Measurements from ENCODE around the gene MRPL50.
A peak's percentile ranks its signal among the peaks of the same experiment; 100 is the strongest.

MRPL50 gene

GRCh38 chr9:101398068-101398929 is at the start of gene MRPL50, which contains the start of gene ZNF189:
MRPL50 (minus strand) TSS chr9:101398618; CDS start chr9:101398592, 26 bp downstream.
ZNF189 (plus strand) TSS chr9:101398851; CDS start chr9:101399157, 306 bp downstream.
- peak; percentile 94 for DNase-seq

DNA sequence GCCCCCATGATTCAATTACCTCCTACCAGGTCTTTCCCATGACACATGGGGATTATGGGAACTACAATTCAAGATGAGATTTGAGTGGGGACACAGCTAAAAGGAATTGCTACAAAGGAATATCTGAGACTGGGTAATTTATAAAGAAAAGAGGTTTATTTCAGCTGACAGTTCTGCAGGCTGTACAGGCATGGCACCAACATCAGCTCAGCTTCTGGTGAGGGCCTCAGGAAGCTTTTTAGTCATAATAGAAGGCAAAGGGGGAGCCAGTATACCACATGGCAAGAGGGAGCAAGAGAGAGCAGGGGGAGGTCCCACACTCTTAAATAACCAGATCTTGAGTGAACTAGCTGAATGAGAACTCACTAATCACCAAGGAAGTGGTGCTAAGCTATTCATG is 48.3 kb upstream of the MRPL50 start:
- no peak for DNase-seq

DNA sequence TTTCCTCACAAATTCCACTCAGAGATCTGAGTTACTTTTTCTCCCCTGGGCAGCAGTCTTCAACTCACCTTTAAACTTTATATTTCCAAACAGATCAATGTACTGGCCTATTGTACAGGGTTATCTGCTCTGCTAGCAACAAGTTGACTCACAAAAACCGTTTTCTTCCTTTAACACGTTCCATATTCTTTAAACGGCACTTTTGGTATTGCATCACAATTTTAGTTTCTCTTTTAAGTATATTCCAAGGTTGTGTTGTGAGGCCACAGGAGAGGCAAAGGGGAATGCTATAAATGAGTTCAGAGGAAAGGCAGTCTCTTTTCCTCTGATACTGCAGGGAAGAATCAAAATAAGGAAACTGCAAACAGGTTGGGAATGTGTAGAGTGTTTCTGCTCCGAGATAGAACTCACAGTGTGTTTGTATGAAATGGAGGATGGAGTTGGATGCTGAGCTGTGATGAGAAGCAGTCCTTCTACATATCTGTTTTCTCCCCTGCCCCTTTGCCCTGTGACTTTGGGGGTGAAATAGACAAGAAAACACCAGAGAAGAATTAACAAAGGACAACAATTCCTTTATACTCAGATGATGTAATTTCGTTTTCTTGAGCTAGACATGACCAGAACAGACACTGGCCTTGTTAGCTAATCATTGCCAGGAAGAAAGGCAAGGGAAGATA is 47.1 kb upstream of the MRPL50 start:
- no peak for DNase-seq

- DNase-seq = no peak
Observed at GRCh38 chr9:101443364-101443771, 45.0 kb upstream of the MRPL50 start.

DNA sequence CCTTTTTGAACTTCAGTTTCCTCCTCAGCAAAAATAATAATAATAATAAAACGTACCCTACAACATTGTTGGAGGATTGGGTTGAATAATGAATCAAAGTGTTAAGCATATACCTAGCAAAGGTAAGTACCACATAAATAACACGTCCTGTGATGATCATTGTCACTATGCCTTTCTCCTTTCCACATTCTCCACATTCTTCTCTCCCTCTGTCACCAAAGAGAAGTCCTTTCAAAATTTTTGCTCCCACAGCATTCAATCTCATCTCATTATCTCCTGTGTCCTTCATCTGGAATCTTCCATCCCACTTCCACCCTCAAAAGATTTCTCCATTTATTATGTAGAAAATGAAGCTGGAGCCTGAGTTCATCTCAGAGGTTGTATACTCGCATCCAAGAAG is 44.3 kb upstream of the MRPL50 start:
- no peak for DNase-seq

DNA sequence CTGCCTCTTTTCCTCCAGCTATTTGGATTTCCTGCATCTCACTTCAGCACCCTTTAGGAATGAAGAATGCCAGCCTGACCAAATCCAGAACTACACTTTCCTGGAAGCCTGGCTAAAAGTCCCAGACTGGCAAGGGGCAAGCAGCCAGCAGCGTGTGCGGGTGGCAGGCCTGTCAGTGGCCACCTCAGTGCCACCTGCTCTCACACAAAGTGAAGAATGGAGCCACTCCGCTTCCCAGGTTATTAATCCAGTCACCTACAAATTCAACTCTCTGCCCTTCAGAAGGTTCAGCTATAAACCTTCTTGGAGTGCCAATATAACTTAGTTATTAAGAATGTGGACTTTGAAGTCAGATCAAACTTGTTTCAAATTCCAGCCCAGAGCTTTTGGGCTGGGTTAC is 43.9 kb upstream of the MRPL50 start:
- no peak for DNase-seq

- no peak for DNase-seq
Observed at GRCh38 chr9:101440714-101441230, 42.4 kb upstream of the MRPL50 start.

DNA sequence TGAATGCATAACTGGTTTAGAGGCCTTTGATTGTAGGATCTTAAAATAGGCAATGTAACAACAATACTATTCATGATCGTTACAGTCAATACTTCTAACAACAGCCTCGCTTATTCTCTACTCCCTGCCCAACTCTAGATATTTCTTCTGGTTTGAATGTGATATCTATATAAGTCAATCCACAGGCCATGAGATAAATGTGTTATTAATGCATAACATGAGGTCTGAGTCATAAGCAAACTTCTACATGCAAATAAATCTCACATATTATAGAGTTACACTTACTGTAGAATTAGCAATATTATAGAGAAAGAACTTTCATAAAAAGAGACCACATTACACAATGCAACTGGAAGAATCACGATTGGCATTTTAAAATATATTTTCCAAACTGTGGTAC is 40.1 kb upstream of the MRPL50 start:
- no peak for DNase-seq

- no peak for DNase-seq
Observed at GRCh38 chr9:101437806-101438232, 39.4 kb upstream of the MRPL50 start.

GRCh38 chr9:101435601-101436079 is 37.2 kb upstream of the MRPL50 start, which contains the start of gene ALDOB:
ALDOB (minus strand) TSS chr9:101435774; CDS start chr9:101430887, 4,887 bp downstream.
- DNase-seq = no peak

GRCh38 chr9:101434998-101435397 is 36.6 kb upstream of the MRPL50 start:
- no peak for DNase-seq

- DNase-seq = no peak
Observed at GRCh38 chr9:101433229-101433628, 34.8 kb upstream of the MRPL50 start.

DNA sequence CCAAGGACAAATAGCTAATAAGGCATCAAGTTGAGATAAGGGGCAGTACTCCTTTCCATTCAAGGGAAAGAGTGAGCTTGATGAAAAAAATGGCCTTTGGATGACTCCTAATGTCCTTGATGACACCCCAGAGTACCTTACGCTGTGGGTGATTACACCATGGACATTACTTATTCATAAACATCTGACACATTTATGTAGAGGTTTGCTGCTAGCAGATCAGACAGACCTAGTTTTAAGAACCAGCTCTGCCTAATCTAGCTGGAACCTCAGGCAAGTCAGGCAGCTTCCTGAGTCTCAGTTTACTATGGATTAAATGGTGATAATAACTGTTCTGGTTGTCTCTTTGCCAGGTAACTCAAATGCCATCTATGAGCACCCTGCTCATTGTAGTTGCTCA is 34.3 kb upstream of the MRPL50 start:
- DNase-seq = no peak

DNA sequence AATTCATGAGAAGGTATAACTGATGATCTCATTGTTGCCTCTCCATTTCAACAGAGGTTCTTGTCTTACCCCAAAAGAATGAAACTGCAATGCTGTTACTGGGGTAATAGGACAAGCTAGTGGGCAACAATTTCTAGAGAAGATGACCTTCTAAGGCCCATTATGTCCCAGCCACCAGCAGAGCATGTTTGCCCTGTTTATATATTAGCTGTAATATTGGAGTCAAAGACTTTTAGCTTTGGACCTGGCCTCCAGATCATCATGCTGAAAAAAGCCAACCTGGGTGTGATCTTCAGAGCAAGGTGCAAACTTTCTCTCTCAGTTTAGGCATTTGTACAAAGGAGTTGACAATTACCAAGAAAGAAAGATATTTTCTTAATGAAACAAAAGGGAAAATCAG is 33.8 kb upstream of the MRPL50 start:
- DNase-seq = no peak

- DNase-seq = no peak
Observed at GRCh38 chr9:101429736-101430135, 31.3 kb upstream of the MRPL50 start.

GRCh38 chr9:101428909-101429308 is 30.5 kb upstream of the MRPL50 start:
- DNase-seq = no peak

DNA sequence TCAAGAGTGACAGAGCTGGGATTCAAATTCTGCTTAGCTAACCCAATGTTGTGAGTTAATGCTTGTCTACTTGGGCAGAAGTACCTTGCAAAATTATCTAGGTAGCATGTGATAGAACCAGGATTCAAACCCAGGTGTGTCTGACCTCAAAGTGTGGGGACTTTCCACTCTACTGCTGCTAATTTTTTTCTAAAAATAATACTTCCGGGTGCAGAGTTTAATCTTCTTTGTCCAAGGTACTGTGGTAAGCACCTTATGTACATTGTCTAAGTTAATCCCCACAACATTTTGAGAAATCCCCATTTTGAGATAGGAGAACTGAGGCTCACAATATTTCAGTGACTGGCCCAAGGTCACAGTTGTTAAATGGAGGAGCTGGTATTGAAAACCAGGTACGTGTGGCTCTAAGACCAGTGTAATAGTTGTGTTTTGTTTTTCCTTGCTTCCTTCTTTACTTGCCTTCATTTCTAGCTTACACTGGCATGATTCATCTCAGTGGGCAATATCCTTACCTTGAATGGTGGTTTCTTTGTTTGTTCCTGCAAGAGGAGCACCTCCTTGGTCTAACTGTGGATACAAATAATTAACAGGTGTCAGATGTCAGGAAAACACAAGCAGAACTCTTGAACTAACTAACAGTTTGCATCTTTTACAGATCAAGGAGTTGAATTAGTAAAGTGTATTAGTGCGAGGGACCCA is 29.7 kb upstream of the MRPL50 start:
- no peak for DNase-seq

DNA sequence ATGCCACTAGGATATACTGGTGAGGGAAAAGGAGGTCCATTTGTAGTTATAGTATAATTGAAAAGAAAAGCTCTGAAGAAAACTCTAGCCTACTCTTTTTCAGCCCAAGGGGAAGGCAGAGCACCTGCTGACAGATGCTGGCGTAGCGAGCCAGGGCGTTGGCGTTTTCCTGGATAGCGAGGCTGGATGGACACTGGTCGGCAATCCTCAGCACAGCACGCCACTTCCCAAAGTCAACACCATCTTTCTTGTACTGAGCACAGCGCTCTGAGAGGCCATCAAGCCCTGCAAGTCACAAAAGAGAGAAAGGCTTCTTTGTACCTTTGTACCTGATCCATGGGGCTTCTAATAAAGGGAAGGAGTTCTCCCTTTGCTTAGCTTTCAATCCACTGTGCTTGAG is 28.9 kb upstream of the MRPL50 start:
- no peak for DNase-seq

GRCh38 chr9:101421653-101422065 is 23.2 kb upstream of the MRPL50 start:
- no peak for DNase-seq

- DNase-seq = no peak
Observed at GRCh38 chr9:101419863-101420262, 21.4 kb upstream of the MRPL50 start.

DNA sequence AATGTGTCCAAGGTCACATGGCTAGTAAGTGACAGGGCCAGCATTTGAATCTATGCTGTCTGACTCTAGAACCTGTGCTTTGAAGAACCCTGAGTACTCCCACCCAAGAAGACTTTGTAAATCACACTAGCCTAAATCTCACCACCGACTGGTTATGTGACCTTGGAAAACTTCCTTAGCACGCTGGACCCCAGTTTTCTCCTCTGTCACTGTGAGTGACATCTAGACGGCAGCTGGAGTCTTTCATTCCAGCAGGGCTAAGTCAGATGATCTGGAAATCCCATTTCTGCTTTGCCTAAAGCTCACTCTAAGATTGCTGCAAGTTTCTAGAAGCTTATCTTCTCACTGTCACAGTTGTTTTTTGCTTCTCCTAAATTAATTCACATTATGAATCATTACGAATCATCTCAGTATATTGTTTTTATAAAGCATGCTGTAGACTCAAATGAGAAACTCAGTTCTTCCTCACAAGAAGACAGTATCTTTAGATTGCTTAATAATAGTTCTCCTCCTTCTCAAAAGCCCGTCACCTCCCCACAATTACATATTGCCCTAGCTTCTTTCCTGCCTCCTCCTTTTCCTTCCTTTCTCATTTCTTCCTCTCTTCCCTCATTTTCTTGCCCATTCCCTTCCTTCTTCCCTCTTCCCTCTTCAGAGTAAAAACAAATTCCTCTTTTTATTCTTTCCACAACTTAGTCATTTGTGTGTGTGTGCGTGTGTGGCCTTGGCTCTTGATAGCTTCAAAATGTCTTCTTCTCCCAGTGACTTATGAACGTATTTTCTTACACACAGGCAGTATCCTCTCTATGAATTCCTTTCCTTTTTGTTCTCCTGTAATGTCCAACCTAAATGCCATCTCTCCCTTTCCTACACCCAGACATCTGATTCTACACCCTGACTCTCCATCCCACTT is 20.4 kb upstream of the MRPL50 start:
- DNase-seq = no peak

DNA sequence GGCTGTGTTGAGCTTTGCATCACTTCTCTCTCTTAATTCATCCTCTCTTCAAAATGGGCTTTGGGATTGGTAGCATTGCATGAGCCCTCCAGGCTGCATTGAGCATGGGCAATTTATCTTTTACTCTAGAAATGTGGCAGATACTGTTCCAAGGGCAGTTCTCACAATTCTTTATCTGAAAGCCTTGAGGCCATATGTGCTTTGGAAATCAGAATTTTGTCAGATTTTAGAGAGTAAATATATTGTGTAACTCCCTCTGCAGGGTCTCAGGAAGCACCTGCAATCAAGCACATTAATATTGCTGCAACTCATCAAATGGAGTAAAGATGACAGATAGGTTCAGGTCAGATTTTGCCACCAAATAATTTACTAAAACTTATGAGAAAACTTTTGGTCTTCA is 19.6 kb upstream of the MRPL50 start:
- DNase-seq = no peak
